VCaP (cell line): ENCODE data around the gene NCKAP5L.

Source experiments
- H3K27ac ChIP-seq: fragments of 450-650 bp; 2 replicates; pipeline ENCODE4 v1.5.1; 2017
- CTCF ChIP-seq: fragments of 450-650 bp; conservative IDR thresholded peaks from 2 replicates; pipeline ENCODE4 v1.5.1; 2017; ENCODE audit warnings: mild to moderate bottlenecking, moderate library complexity

The NCKAP5L gene

GRCh38 chr12:49795654-49796105 is 32.5 kb downstream of the NCKAP5L start:
- no peak overlapping the region for H3K27ac ChIP-seq
- no peak for TF ChIP-seq CTCF

GRCh38 chr12:49794811-49795653 is 33.2 kb downstream of the NCKAP5L start:
- no peak for TF ChIP-seq CTCF
- H3K27ac ChIP-seq: no peak overlapping the region

GRCh38 chr12:49794021-49794420 is 34.2 kb downstream of the NCKAP5L start:
- no peak overlapping the region for H3K27ac ChIP-seq
- no peak for TF ChIP-seq CTCF

GRCh38 chr12:49793620-49794019 is 34.6 kb downstream of the NCKAP5L start:
- TF ChIP-seq CTCF: no peak
- H3K27ac ChIP-seq: no peak overlapping the region

DNA sequence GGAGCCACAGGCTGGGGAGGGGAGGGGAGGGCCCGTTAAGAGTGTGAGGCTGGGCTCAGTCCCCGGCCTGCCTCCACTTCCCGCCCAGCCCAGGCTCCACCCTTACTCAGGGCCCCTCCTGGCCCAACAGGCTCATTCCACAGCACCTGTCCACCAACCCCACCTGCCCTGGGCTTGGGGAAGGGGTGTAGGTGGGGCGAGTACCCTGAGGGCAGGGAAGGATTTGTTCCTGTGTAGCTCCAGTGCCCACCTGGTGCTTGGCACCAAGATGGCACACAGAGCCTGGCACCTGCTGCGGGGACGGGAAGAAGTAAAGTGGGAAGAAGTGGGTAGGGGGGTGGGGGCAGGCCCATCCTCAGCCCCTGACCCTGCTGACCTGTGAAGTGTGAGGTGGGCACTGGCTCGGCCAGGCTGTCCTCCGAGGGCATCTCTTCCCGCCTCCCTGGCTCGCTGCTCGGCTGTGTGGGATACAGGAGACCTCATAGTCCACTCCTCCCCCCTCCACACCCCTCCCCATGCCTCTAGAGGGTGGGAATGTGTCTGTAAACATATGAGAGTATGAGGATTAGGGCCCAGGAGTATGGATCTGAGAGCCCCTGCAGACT is 35.1 kb downstream of the NCKAP5L start:
- TF ChIP-seq CTCF: no peak

GRCh38 chr12:49792181-49792970 is 35.8 kb downstream of the NCKAP5L start:
- H3K27ac ChIP-seq: no peak overlapping the region
- TF ChIP-seq CTCF: no peak

More for the DNA sequence above, 35.1 kb downstream of the NCKAP5L start:
- H3K27ac ChIP-seq: no peak overlapping the region

DNA sequence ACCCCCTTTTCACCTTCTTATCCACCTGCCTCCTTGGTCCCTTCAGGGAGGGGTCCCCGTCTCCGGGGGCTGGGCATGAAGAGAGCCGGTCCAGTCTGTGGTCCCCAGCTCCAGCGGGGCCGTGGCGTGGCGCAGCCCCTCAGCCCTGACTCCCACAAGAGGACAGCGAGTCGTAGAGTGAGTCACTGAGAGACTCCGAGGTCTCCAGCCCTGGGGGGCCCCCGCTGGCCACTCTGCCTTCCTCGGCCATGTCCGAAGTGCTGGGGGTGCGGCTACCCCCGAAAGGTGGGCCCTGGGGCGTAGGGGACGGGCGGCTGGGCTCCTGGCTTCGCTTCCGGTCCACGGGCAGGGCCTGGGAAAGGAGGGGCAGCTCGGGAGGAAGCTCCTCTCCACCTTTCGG is 36.5 kb downstream of the NCKAP5L start:
- no peak for TF ChIP-seq CTCF
- no peak overlapping the region for H3K27ac ChIP-seq
